Right atrium auricular region (tissue), 2 donors: ENCODE measurements around the gene DCTD. TPM values are rescaled to one million over a fixed set of nuclear protein-coding genes. Genes with fewer than 3 reads are reported as not detected.

Experiments
- DNase-seq: peaks from one replicate; pipeline ENCODE4 v3.0.0-alpha.2; 2019; ENCODE audit warnings: low spot score
- H3K27ac ChIP-seq, 2 donors: fragments of 200-600 bp; sonication (generic); 1 replicate in 1 of 2; 2 replicates in 1 of 2; pipeline ENCODE4 v1.5.1; 2016 to 2019
- H3K27me3 ChIP-seq, 2 donors: fragments of 200-600 bp; sonication (generic); one replicate each; pipeline versions ENCODE4 v1.5.1 to v1.6.0; 2017 to 2019
- H3K36me3 ChIP-seq: fragments of 200-600 bp; sonication (generic); one replicate; pipeline ENCODE4 v1.5.1; 2016
- H3K4me1 ChIP-seq, 2 donors: fragments of 200-600 bp; sonication (generic); one replicate each; pipeline versions ENCODE4 v1.5.1 to v1.6.0; 2017 to 2019
- H3K4me3 ChIP-seq, 2 donors: fragments of 200-600 bp; sonication (generic); 1 replicate in 1 of 2; 2 replicates in 1 of 2; pipeline ENCODE4 v1.5.1; 2017 to 2019; ENCODE audit warnings: mild to moderate bottlenecking in 1 of 2, moderate library complexity in 1 of 2
- H3K9me3 ChIP-seq, 2 donors: fragments of 200-600 bp; sonication (generic); one replicate each; pipeline ENCODE4 v1.5.1; 2019
- CTCF ChIP-seq, 2 donors: fragments of 200-600 bp; sonication (generic); IDR thresholded peaks; one replicate each; pipeline ENCODE4 v1.5.1; 2019; ENCODE audit warnings: antibody characterized with exemption in 2 of 2
- total RNA-seq, 2 donors: library from RNA; depleted of rRNA; stranded (reverse); fragments of >200 nt; gene quantifications; one replicate each; pipeline ENCODE4 v1.1.0, GENCODE V29; 2016

Gene DCTD
- total RNA-seq, 2 donors from 2014 or later, result 25.8 to 37.5 TPM

GRCh38 chr4:182869697-182870096 is 47.5 kb downstream of the DCTD start:
- Histone ChIP-seq H3K4me1 (no peaks in the 10 kb centered on the region), H3K9me3 (no peaks in the 10 kb centered on the region), H3K27ac (no peak overlapping the region), H3K27me3 (no peaks in the 10 kb centered on the region), H3K4me3 (no peak overlapping the region), H3K36me3 (no peaks in the 10 kb centered on the region)
- no peak for DNase-seq
- TF ChIP-seq CTCF (IDR thresholded peaks at IDR 0.05), result no peak

GRCh38 chr4:182866746-182867145 is 50.4 kb downstream of the DCTD start:
- H3K9me3 ChIP-seq, result no peaks in the 10 kb centered on the region
- H3K27ac ChIP-seq, result no peak overlapping the region
- H3K4me1 ChIP-seq, result no peaks in the 10 kb centered on the region
- DNase-seq, result no peak
- no peaks in the 10 kb centered on the region for H3K36me3 ChIP-seq
- H3K27me3 ChIP-seq, result no peaks in the 10 kb centered on the region
- H3K4me3 ChIP-seq, result no peak overlapping the region
- no peak for TF ChIP-seq CTCF (IDR thresholded peaks at IDR 0.05)

GRCh38 chr4:182863501-182863900 is 53.7 kb downstream of the DCTD start:
- TF ChIP-seq CTCF (IDR thresholded peaks at IDR 0.05), result no peak
- no peaks in the 10 kb centered on the region for H3K36me3 ChIP-seq
- H3K27ac ChIP-seq, result no peak overlapping the region
- no peaks in the 10 kb centered on the region for H3K4me1 ChIP-seq
- no peaks in the 10 kb centered on the region for H3K9me3 ChIP-seq
- no peaks in the 10 kb centered on the region for H3K27me3 ChIP-seq
- H3K4me3 ChIP-seq, result no peak overlapping the region
- DNase-seq, result no peak

GRCh38 chr4:182862921-182863320 is 54.3 kb downstream of the DCTD start:
- no peak for TF ChIP-seq CTCF (IDR thresholded peaks at IDR 0.05)
- no peaks in the 10 kb centered on the region for H3K9me3 ChIP-seq
- no peak overlapping the region for H3K27ac ChIP-seq
- no peaks in the 10 kb centered on the region for H3K36me3 ChIP-seq
- no peak overlapping the region for H3K4me3 ChIP-seq
- no peaks in the 10 kb centered on the region for H3K27me3 ChIP-seq
- DNase-seq, result no peak
- H3K4me1 ChIP-seq, result no peaks in the 10 kb centered on the region

- Histone ChIP-seq H3K4me3 (no peak overlapping the region), H3K36me3 (no peaks in the 10 kb centered on the region), H3K9me3 (no peaks in the 10 kb centered on the region), H3K27me3 (no peaks in the 10 kb centered on the region), H3K27ac (no peak overlapping the region), H3K4me1 (no peaks in the 10 kb centered on the region)
- no peak for TF ChIP-seq CTCF (IDR thresholded peaks at IDR 0.05)
- no peak for DNase-seq
Measured at GRCh38 chr4:182862141-182862875, 54.9 kb downstream of the DCTD start.

- no peak for TF ChIP-seq CTCF (IDR thresholded peaks at IDR 0.05)
- no peak overlapping the region for H3K27ac ChIP-seq
- H3K27me3 ChIP-seq, result no peaks in the 10 kb centered on the region
- DNase-seq, result no peak
- no peaks in the 10 kb centered on the region for H3K4me1 ChIP-seq
- no peaks in the 10 kb centered on the region for H3K36me3 ChIP-seq
- no peaks in the 10 kb centered on the region for H3K9me3 ChIP-seq
- no peak overlapping the region for H3K4me3 ChIP-seq
Measured at GRCh38 chr4:182861346-182861745, 55.8 kb downstream of the DCTD start.
